K562 (cell line): Measurements from ENCODE around the gene GPATCH4. TPM values are rescaled to one million over a fixed set of nuclear protein-coding genes. Genes with fewer than 3 reads are reported as not detected.

Experiments used
- ARID1B ChIP-seq: fragments of 450-650 bp; IDR thresholded peaks from 2 replicates; pipeline ENCODE4 v1.6.1; 2016; ENCODE audit warnings: antibody characterized with exemption, mild to moderate bottlenecking, inconsistent platforms
- BACH1 ChIP-seq: fragments of 200-800 bp; sonication (Bioruptor generic); IDR thresholded peaks from 2 replicates; pipeline ENCODE4 v1.6.1; 2016; ENCODE audit warnings: missing genetic modification characterization, missing compliant biosample characterization
- C11orf30 ChIP-seq: fragments of 450-650 bp; IDR thresholded peaks from 2 replicates; pipeline ENCODE4 v1.6.1; 2016; ENCODE audit warnings: low read depth, mild to moderate bottlenecking
- COPS2 ChIP-seq: fragments of 450-650 bp; conservative IDR thresholded peaks from 2 replicates; pipeline ENCODE4 v1.6.1; 2016; ENCODE audit warnings: mild to moderate bottlenecking, moderate library complexity
- EWSR1 ChIP-seq: fragments of 450-650 bp; IDR thresholded peaks from 2 replicates; pipeline ENCODE4 v1.6.1; 2018; ENCODE audit warnings: borderline replicate concordance, mild to moderate bottlenecking, low read depth, moderate library complexity; ENCODE audit not compliant: partially characterized antibody
- FOXP4 ChIP-seq: sonication (generic); formaldehyde crosslinking; IDR thresholded peaks from 2 replicates; pipeline ENCODE4 v1.8.0; 2022; ENCODE audit warnings: mild to moderate bottlenecking, missing genetic modification reagents, borderline replicate concordance
- HOXB6 ChIP-seq: fragments of 250-450 bp; sonication (Bioruptor Pico); IDR thresholded peaks from 2 replicates; pipeline ENCODE4 v1.5.1; 2022; ENCODE audit warnings: mild to moderate bottlenecking, borderline replicate concordance
- NFATC3 ChIP-seq: fragments of 450-650 bp; IDR thresholded peaks from 2 replicates; pipeline ENCODE4 v1.6.1; 2017; ENCODE audit warnings: mild to moderate bottlenecking
- NR1H2 ChIP-seq: sonication (generic); formaldehyde crosslinking; IDR thresholded peaks from 2 replicates; pipeline ENCODE4 v1.4.0; 2020; ENCODE audit warnings: mild to moderate bottlenecking, missing genetic modification reagents
- NR2C1 ChIP-seq, 2 experiments: fragments of 450-650 bp; IDR thresholded peaks; 2 replicates each; pipeline ENCODE4 v1.6.1; 2017; ENCODE audit warnings: mild to moderate bottlenecking in 2 of 2, antibody characterized with exemption in 1 of 2, inconsistent platforms in 1 of 2, missing compliant biosample characterization in 1 of 2, missing genetic modification characterization in 1 of 2
- POLR2H ChIP-seq: IDR thresholded peaks from 2 replicates; pipeline ENCODE4 v1.6.1; 2016; ENCODE audit warnings: missing genetic modification characterization, low read depth, mild to moderate bottlenecking, control low read depth, missing compliant biosample characterization, moderate library complexity
- SMAD2 ChIP-seq: fragments of 150-350 bp; IDR thresholded peaks from 2 replicates; pipeline ENCODE4 v1.6.1; 2014; ENCODE audit warnings: low read depth, mild to moderate bottlenecking, low read length
- SMAD3 ChIP-seq: fragments of 450-650 bp; formaldehyde crosslinking; conservative IDR thresholded peaks from 2 replicates; pipeline ENCODE4 v1.4.0; 2020; ENCODE audit warnings: mild to moderate bottlenecking
- SMARCA5 ChIP-seq: fragments of 450-650 bp; IDR thresholded peaks from 2 replicates; pipeline ENCODE4 v1.6.1; 2016
- SNRNP70 ChIP-seq: fragments of 200-400 bp; formaldehyde crosslinking; optimal IDR thresholded peaks from 2 replicates; pipeline ENCODE3; 2017; ENCODE audit warnings: low read depth, low read length
- U2AF2 ChIP-seq: fragments of 200-400 bp; formaldehyde crosslinking; optimal IDR thresholded peaks from 2 replicates; pipeline ENCODE3; 2017; ENCODE audit warnings: low read depth, mild to moderate bottlenecking, low read length
- ZBTB17 ChIP-seq: fragments of 450-650 bp; formaldehyde crosslinking; IDR thresholded peaks from 2 replicates; pipeline ENCODE4 v1.4.0; 2020; ENCODE audit warnings: mild to moderate bottlenecking
- ZNF143 ChIP-seq: sonication (generic); formaldehyde crosslinking; IDR thresholded peaks from 2 replicates; pipeline ENCODE4 v1.9.0; 2022; ENCODE audit warnings: mild to moderate bottlenecking, missing genetic modification reagents
- ZNF436 ChIP-seq: fragments of 250-450, 450-650 bp; sonication (Bioruptor Pico); formaldehyde crosslinking; IDR thresholded peaks from 2 replicates; pipeline ENCODE4 v1.7.0; 2020; ENCODE audit warnings: mild to moderate bottlenecking
- ZNF655 ChIP-seq: fragments of 250-450 bp; sonication (Bioruptor Pico); IDR thresholded peaks from 2 replicates; pipeline ENCODE4 v1.5.0; 2021
- ZNF740 ChIP-seq, 3 experiments: fragments of 200-800 bp in 1 of 3; sonication (Bioruptor generic) in 1 of 3; sonication (generic) in 1 of 3; formaldehyde crosslinking in 1 of 3; IDR thresholded peaks; 2 replicates each; pipeline versions ENCODE4 v1.6.1 to v1.8.0; 2016 to 2022; ENCODE audit warnings: mild to moderate bottlenecking in 2 of 3, missing compliant biosample characterization in 2 of 3, missing genetic modification characterization in 2 of 3, missing genetic modification reagents in 1 of 3
- ZNF79 ChIP-seq: fragments of 250-450 bp; sonication (Bioruptor Pico); IDR thresholded peaks from 2 replicates; pipeline ENCODE4 v1.4.0; 2020; ENCODE audit warnings: low read depth, mild to moderate bottlenecking, moderate library complexity
- polyA plus RNA-seq, 8 experiments: library from polyadenylated mRNA; depleted of rRNA in 4 of 8; stranded (reverse) in 5 of 8; unstranded in 3 of 8; fragments of >200 nt; fragmentation: Nextera tagmentation in 2 of 8; fragmentation: Illumina TruSeq in 1 of 8; extraction: Ambion mirVana in 2 of 8; extraction: Trizol in 1 of 8; gene quantifications; 2 replicates each; pipeline versions ENCODE4 v1.2.1 to v1.2.3, GENCODE V29; 2011 to 2014; ENCODE audit warnings: inconsistent platforms in 1 of 8, missing spikeins in 1 of 8
- total RNA-seq, 7 experiments: library from RNA; depleted of rRNA in 6 of 7; stranded (reverse); fragments of >200 nt in 6 of 7; fragmentation: Illumina TruSeq in 2 of 7; extraction: Trizol in 2 of 7; gene quantifications; 2 replicates each; pipeline versions ENCODE4 v1.2.1 to v1.2.3, GENCODE V29; 2011 to 2021; ENCODE audit warnings: low replicate concordance in 1 of 7

GPATCH4 gene
- total and polyA plus RNA-seq, 9 of the 15 experiments (the other 6 are each of a cell fraction or from before 2014, with no cell fraction given), result 43.7 to 105 (median 76.5) TPM

- TF ChIP-seq HOXB6 (CRISPR knock-in tag), result no peak
- no peak for TF ChIP-seq ZNF655
- TF ChIP-seq FOXP4, result no peak
- no peak for TF ChIP-seq NR1H2
- TF ChIP-seq ZBTB17, result no peak
- no peak for TF ChIP-seq ZNF740 (CRISPR knock-in tag; IDR thresholded peaks at IDR 0.05)
- no peak for TF ChIP-seq ZNF740 (tag; IDR thresholded peaks at IDR 0.05)
- TF ChIP-seq EWSR1, result no peak
- no peak for TF ChIP-seq ARID1B
- TF ChIP-seq BACH1 (tag), result no peak
- TF ChIP-seq ZNF79 (CRISPR knock-in tag), result no peak
- TF ChIP-seq SMAD3 (CRISPR knock-in tag), result no peak
- TF ChIP-seq NFATC3, result no peak
- no peak for TF ChIP-seq ZNF436
- no peak for TF ChIP-seq ZNF143
- TF ChIP-seq SMAD2, result no peak
- no peak for TF ChIP-seq SMARCA5
- TF ChIP-seq C11orf30, result peak; percentile 83
- TF ChIP-seq U2AF2, result no peak
- no peak for TF ChIP-seq SNRNP70
- no peak for TF ChIP-seq COPS2
- TF ChIP-seq POLR2H (tag), result no peak; the same call in 1 of the 2 replicates
- TF ChIP-seq NR2C1 (IDR thresholded peaks at IDR 0.05), result peak; percentile 44; the same call in 1 of the 2 replicates
- no peak; the same call in 1 of the 2 replicates for TF ChIP-seq NR2C1 (tag; IDR thresholded peaks at IDR 0.05)
These were observed at the start of gene GPATCH4 (continued) for GRCh38 chr1:156601122-156601830.
